Measurements from ENCODE around the gene SAMD4B. TPM values are rescaled to one million over a fixed set of nuclear protein-coding genes. Genes with fewer than 3 reads are reported as not detected.

The SAMD4B gene
- total and polyA plus RNA-seq, 9 of the 15 experiments (the other 6 are each of a cell fraction or from before 2014, with no cell fraction given): 3.4 to 90.5 (median 38.0) TPM

DNA sequence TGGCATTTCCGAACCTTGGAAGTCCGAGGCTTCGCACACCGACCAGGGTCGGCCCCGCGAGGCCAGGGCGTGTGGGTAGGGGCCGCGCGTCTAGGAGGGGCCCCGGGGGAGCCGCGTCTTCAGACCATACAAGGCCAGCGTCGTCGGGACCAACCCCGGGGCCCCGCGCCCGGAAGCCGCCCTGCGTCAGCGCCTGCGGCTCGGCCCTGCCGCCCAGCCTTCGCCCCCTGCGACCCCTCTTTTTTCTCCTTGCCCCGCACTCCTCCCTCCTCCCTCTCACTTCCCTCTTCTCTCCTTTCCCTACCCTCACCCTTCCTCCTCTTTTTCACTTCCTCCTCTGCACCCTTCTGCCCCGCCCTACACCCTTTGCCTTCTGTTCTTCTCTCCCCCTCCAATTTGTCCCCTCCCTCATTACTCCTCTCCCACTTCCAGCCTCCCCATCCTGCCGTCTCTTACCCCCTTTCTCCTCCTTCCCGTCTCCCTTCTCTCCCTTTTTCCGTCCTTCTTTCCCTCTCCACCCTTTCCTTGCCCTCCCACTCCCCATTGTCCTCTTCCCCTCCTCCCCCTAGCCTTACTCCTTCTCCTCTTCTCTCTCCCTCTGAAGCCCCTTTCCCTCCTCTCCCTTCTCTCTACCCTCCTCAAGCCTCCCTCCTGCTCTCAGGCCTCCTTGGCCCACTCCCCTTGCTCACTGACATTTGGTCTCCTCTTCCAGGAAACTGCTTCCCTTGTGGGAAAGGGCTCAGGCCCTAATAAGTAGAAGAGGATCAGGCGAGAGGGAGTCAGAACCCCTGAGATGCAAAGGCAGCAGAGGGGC is 68.0 kb downstream of the SAMD4B start (continued):
- TF ChIP-seq PATZ1 (CRISPR knock-in tag; IDR thresholded peaks at IDR 0.05; ENCODE audit: borderline replicate concordance) (no peak), KLF10 (CRISPR knock-in tag; IDR thresholded peaks at IDR 0.05) (no peak), ARHGAP35 (IDR thresholded peaks at IDR 0.05; ENCODE audit: partially characterized antibody) (peak; percentile 71), ZNF124 (CRISPR knock-in tag; IDR thresholded peaks at IDR 0.05) (no peak), ZNF512 (tag; IDR thresholded peaks at IDR 0.05) (peak; percentile 95), ZBTB5 (IDR thresholded peaks at IDR 0.05) (0 out of 2 replicates have a peak, but pooled peaks have one; percentile 70), C11orf30 (IDR thresholded peaks at IDR 0.05; ENCODE audit: low read depth) (no peak), NEUROD1 (IDR thresholded peaks at IDR 0.05; ENCODE audit: borderline replicate concordance, low read depth, low read length, partially characterized antibody) (no peak), ZNF384 (IDR thresholded peaks at IDR 0.05; ENCODE audit: low read depth, low read length) (no peak), UBTF (IDR thresholded peaks at IDR 0.05; ENCODE audit: borderline replicate concordance in 1 of 2, low read depth in 2 of 2, low read length in 2 of 2) (0 out of 4 replicates have a peak, but pooled peaks of 1 of the 2 experiments have one; percentile 51), TEAD2 (tag; IDR thresholded peaks at IDR 0.05) (no peak), CC2D1A (IDR thresholded peaks at IDR 0.05) (no peak), FOXJ2 (tag; IDR thresholded peaks at IDR 0.05) (no peak), RBM25 (IDR thresholded peaks at IDR 0.05; ENCODE audit: low read depth, low read length, severe bottlenecking) (no peak), TBL1XR1 (IDR thresholded peaks at IDR 0.05; ENCODE audit: low read length in 2 of 2) (no peak), THRAP3 (IDR thresholded peaks at IDR 0.05; ENCODE audit: borderline replicate concordance) (0 out of 2 replicates have a peak, but pooled peaks have one; percentile 25)
- TF ChIP-seq, protein P1, sequence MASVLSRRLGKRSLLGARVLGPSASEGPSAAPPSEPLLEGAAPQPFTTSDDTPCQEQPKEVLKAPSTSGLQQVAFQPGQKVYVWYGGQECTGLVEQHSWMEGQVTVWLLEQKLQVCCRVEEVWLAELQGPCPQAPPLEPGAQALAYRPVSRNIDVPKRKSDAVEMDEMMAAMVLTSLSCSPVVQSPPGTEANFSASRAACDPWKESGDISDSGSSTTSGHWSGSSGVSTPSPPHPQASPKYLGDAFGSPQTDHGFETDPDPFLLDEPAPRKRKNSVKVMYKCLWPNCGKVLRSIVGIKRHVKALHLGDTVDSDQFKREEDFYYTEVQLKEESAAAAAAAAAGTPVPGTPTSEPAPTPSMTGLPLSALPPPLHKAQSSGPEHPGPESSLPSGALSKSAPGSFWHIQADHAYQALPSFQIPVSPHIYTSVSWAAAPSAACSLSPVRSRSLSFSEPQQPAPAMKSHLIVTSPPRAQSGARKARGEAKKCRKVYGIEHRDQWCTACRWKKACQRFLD (CRISPR knock-in tag; IDR thresholded peaks at IDR 0.05): peak; percentile 71

Data from K562 (cell line).